HG03175 (cell line): Measurements from ENCODE around the gene RTN3.
"Not testable (repeated sequence)": the region's sequence is repeated elsewhere in the genome, so short reads cannot be mapped to it uniquely, and the experiment has no call there.

Experiments
- ATAC-seq: cut with Tn5 transposase; IDR thresholded peaks from one replicate; pipeline ENCODE4 v1.9.1; 2021; ENCODE audit warnings: mild to moderate bottlenecking, moderate library complexity; ENCODE audit not compliant: unreplicated experiment

Gene RTN3, protein sequence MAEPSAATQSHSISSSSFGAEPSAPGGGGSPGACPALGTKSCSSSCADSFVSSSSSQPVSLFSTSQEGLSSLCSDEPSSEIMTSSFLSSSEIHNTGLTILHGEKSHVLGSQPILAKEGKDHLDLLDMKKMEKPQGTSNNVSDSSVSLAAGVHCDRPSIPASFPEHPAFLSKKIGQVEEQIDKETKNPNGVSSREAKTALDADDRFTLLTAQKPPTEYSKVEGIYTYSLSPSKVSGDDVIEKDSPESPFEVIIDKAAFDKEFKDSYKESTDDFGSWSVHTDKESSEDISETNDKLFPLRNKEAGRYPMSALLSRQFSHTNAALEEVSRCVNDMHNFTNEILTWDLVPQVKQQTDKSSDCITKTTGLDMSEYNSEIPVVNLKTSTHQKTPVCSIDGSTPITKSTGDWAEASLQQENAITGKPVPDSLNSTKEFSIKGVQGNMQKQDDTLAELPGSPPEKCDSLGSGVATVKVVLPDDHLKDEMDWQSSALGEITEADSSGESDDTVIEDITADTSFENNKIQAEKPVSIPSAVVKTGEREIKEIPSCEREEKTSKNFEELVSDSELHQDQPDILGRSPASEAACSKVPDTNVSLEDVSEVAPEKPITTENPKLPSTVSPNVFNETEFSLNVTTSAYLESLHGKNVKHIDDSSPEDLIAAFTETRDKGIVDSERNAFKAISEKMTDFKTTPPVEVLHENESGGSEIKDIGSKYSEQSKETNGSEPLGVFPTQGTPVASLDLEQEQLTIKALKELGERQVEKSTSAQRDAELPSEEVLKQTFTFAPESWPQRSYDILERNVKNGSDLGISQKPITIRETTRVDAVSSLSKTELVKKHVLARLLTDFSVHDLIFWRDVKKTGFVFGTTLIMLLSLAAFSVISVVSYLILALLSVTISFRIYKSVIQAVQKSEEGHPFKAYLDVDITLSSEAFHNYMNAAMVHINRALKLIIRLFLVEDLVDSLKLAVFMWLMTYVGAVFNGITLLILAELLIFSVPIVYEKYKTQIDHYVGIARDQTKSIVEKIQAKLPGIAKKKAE

DNA sequence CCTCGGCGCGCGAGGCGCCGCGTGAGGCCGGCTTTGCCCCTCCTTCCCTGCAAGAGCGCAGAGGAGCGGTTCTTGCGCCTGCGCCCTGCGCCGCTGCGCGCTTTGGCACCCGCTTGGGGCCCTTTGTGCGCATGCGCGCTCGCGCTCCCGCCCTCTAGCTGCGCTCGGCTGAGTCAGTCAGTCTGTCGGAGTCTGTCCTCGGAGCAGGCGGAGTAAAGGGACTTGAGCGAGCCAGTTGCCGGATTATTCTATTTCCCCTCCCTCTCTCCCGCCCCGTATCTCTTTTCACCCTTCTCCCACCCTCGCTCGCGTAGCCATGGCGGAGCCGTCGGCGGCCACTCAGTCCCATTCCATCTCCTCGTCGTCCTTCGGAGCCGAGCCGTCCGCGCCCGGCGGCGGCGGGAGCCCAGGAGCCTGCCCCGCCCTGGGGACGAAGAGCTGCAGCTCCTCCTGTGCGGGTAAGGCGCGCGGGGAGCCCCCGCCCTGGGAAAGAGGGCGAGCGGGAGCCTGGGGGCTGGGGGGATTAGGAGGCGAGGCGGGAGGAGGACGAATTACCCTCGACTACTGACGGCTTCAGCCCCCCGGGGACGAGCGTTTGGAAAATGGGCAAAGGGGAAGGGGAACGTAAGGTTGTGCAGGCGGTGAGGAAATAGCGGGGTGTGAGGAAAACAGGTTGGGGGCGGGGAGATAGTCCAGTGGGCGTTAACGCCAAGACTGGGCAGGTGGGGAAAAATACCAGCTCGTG lies at the start of gene RTN3:
TSS of gene RTN3 (plus strand) at position 180 of the 745 bp plus-strand sequence. CDS start at position 317, 137 bp downstream.
- ATAC-seq = peak; percentile 88

DNA sequence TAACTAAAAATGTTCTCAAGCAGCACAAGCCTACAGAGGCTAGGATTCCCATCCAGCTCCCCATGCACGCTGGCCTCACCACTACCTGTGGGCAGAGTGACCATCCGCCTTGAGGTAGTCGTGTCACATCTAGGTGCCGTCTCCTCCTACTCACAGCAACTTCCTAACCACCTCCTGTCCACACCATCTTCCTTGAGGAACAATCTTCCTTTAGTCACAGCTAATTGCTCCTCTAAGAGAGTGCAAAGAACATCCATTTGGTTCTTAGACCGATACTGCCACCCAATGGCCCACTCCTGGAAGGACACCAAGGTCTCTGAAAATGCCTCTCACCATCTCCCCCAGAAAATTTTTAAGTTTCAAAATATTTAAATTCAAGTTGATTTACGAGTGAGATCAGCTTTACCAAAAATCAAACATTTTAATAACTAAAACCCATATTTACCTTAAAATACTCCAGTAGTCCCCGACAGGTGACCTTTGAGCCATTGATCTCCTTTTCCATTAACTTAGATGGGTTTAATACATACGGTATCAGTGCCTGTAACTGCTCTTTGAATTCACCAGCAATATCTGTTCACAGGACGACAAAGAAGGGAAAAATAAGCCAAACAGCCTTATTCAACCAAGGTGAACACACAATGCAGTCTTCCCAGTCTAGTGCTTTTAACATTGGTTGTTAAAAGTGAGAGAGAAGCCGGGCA lies 45.4 kb upstream of the RTN3 start:
- no peak for ATAC-seq

DNA sequence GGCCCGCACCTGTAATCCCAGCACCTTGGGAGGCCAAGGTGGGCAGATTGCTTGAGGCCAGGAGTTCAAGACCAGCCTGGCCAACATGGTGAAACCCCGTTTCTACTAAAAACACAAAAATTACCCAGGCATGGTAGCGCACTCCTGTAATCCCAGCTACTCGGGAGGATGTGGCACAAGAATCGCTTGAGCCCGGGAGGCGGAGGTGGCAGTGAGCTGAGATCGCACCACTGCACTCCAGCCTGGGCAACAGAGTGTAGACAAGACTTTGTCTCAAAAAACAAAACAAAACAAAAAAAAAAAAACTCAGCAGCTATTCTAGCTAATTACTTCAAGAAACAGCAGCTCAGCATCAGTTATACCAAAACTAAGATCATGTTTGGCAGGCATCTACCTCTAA lies 42.9 kb upstream of the RTN3 start:
- not testable (repeated sequence) for ATAC-seq

DNA sequence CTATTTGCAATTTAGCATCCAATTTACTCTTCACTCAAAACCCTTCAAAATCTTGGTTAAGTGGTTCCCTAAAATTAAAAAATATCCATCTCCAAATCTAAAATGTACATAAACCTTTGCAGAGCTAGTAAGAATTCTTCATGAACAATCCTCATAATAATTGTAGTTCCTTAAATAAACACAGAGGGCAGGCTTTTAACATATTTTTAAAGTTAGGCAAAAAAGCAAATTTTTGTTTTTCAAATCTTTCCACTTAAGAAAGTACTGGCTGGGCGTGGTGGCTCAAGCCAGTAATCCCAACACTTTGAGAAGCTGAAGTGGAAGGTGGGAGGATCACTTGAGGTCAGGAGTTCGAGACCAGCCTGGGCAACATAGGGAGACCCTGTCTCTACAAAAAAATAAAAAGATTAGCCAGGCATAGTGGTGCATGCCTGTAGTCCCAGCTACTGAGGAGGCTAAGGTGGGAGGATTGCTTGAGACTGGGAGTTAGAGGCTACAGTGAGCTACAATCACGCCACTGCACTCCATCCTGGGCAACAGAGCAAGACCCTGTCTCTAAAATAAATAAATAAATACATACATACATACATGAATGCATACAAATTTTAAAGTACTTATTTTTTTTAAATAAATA lies 42.0 kb upstream of the RTN3 start:
- ATAC-seq = no peak

DNA sequence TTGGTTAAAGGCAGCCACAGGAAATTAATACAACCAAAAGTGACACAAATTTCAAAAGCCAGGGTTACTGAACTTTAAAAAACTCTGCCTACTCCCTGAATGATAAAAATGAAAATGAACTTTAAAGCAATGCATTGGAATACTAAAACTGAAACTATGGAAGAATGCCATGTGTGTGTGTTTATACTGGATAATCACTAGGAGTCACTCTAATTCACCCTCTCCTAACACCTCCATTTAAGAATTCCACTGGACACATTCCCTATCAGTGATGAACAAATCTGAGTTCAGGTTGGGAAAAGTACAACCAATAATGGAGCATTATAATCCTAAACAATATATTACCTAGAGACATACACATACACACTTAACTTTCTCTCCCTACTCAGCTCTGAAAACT lies 39.6 kb upstream of the RTN3 start:
- ATAC-seq = no peak

DNA sequence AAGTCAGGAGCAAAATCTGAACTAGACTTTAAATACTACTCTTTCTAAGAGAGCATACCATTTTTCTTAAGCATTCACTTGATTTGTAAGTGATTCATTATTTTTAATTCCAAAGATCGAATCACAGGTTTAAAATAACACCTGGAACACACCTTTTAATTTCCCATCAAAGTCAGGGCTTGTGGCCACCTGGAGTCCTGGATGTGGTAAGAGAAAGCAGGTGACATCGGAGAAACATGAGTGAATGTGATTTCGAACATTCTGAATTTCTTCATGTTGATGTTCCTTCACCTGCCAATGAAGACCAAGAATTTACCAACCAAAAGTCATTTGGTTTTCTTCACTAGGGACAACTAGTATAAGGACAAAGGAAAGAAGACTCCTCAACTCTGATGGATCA lies 38.1 kb upstream of the RTN3 start:
- no peak for ATAC-seq

DNA sequence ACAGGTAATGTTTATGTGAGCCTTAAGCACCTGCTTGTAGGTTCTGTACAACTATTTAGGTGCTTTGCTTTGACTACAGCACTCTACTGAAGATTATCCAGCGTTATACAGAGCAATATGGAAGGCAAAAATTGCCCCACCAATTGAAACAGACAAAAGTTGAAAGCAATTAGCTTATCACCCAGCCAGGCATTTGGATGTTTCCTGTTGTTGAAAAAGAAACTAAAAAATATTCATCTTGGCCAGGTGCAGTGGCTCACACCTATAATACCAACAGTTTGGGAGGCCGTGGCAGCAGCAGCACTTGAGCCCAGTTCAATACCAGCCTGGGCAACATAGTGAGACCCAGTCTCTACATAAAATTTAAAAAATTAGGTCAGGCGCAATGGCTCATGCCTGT lies 28.6 kb upstream of the RTN3 start:
- no peak for ATAC-seq

DNA sequence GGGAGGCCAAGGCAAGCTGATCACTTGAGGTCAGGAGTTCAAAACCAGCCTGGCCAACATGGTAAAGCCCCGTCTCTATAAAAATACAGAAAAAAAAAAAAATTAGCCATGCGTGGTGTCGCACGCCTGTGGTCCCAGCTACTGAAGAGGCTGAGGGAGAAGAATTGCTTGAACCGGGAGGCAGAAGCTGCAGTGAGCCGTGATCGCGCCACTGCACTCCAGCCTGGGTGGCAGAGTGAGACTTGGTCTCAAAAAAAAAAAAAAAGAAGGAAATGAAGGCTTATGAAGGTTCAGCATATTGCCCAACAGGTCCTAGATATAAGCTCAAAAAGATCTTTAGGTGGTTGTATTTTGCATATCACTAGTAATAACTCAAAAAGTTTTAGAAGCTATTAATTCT lies 20.3 kb upstream of the RTN3 start:
- no peak for ATAC-seq

DNA sequence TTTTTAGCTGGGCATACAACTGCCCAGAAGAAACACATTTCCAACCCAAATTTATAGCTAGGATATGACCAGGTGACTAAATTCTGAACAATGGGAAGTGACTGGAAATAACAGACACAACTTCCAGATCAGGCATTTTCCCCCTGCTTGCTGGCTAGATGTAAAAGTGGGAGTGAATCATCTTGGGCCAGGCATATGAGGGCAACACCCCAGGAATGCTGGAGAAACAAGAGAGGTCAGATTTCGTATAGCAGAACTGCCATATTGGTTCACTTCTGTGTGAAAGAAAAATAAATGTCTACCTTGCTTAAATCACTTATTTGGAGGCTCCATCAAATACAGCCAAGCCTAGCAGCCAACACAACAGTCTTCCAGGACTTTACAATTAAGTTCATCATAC lies 17.5 kb upstream of the RTN3 start:
- ATAC-seq = no peak

DNA sequence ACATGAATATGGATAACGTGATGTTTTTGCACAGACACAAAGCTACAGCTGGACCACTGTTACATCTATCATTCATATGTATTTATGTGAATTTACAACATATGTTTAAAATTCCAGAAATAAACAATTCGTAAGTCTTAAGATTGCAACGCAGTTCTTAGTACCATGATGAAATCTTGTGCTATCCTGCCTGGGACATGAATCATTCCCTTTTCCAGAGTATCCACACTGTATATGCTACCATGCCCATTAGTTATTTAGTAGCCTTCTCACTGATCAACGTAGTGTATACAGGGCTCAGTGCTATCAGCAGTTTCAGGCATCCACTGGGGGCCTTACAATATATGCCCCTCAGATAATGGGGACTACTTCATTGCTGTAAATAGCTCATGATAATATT lies 14.4 kb upstream of the RTN3 start:
- ATAC-seq = no peak

DNA sequence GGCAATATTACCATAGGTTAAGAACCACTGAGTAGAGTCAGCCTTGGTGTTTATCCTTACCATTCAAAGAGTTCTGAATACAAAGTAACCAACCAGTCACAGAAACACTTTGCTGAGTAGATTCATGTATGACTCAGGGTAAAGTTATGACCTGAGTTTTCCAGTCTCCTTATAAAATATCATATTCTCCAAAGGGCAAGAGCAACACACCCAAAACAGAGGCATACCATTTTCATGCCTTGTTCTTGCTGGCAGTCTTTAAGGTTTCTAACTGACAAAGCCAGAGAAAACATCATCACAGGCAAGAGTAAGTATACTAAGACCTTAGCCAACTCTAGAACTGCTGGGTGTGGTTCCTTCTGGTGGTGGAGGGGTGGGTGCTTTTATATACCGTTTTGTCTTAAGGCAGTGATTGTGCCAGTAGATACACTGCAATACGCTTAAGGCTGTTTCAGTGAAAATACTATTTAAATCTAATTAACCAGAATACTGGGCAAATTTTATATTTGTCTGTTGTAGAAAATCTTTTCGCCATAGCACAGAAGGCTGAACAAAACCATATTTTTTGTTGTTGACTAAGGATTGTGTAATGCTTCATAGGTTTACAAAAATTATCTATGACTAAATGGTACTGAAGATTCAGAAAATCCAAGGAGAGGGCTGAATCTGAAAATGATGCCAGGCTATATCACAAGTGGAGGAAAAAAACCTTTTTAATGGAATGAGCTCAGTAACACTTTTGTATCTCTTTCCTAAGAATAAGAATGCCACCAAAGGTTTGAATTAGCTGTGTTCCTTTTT lies 13.1 kb upstream of the RTN3 start:
- no peak for ATAC-seq

DNA sequence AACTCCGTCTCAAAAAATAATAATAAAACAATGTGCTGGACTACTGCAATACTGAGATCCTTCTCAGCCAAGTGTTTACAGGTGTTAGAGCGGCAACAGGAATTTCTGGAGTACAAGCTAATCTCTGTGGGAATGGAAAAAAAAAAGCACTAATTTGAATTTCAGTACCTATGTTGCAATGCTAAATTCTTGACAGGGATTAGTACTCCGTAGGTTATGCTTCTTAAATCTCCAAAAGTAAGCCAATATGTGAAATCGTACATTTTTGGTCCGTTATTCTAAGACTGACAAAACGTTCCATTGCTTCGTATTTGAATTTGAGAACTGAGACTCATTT lies 11.2 kb upstream of the RTN3 start:
- ATAC-seq = no peak

DNA sequence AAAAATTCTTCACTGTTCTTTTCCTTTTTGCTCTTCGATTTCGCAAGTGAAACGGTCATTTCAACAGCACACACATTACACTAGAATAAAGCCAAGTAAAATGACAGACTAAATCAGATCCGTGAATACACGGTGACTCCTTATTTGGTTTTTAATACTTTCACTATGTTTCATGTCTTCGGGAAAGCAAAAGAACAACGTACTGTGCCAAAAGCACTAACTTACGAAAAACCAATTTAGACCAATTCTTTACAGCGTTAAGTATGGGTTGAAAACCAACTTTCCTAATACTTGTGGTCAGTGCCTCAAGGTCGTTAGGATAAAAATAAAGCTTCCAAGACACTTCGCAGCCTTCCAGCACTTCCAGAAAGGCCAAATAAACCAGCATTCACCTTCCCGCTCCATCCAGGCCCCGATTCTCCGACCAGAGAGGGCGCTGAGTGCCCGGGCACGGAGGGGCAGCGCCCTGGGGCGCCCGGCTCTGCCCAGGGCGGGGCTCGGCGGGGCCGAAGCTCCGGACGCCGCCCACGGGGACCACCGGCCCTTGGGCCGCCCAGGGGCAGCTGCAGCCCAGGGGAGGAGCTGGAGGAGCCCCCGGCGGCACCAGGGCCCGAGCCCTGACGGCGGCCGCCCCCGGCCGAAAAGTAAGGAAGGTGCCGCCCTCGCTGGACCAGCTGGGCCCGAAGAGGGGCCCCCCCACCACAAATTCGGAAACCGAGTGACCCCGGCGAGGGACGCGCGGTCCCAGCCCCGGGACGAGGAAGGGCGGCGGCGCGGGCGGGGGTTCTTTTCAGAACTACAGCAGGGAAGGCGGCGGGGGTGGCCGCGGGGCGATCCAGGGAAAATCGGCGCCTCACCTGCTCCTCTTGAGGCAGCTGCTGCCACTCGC lies 10.6 kb upstream of the RTN3 start:
- ATAC-seq = peak; percentile 29

DNA sequence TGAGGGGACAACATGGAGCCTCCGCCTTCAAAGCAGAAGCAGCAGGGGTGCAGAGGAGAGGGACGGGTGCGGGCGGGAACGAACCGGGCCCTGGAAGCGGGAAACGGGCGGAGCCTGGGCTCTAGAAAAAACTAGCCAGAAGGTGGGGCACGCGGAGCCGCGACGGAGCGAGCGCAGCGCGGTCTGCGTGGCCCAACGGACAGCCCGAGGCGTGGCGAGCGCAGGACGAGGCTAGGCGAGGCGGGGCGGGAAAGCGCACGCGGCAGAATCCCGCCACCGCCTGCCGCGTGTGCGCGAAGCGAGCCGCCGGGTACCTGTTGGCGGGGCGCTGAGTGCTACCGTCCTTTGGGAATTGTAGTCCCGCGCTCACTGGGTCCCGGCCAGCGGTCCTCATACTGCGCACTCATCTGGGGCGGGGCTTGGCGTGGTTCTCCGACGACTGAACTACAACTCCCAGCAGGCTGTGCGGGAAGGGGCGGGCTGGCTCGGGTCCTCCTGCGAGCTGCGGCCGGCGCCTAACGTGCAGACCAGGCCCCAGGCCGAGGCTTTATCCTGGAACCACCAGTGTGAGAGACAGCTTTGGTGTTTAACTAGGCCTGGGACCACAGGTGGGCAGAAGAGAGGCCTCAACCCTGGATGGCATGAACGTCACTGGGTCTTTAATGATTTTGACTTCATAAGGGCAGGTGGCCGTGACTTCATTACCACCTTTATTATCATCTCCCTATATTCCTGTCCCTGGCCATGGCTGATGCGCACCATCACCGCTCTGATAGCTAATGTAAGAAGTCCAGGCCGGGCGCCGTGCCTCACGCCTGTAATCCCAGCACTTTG lies 9.8 kb upstream of the RTN3 start, which contains the start of gene ATL3:
TSS of gene ATL3 (minus strand) at position 55 of the 834 bp plus-strand sequence. CDS start at position 14, 41 bp downstream.
- peak; percentile 93 for ATAC-seq

DNA sequence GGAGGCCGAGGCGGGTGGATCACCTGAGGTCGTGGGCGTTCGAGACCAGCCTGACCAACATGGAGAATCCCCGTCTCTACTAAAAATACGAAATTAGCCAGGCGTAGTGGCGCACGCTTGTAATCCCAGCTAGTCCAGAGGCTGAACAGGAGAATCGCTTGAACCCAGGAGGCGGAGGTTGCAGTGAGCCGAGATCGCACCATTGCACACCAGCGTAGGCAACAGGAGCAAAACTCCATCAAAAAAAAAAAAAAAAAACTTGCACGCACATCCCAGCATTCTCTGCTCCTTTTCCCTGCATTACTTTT lies 9.2 kb upstream of the RTN3 start:
- ATAC-seq = no peak

DNA sequence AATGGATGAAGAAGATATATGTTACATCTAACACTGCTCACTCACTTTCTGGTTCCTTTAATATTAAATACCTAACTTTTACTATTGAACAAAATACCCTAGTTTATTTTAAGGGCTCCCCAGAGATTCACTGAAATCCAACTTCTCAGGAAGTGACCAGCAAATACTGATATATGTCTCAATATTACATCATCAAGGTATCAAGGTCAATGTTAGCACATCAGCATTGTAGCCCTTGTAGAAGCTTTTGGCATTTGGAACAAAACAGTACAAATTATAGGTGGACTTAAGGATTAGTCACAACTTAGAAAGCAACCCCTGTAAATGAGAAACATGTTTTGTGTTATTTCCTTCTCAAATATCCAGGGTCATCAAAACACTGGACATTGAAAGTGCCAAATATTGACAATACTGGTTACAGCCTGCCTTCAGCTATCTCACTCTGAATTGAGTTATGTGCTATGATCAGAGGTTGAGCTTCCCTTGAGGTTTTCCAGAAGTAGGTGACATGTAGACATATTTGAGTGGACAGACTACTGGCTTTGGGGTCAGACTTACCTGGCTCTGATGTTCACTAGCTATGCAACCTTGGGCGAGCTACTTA lies 8.3 kb upstream of the RTN3 start:
- ATAC-seq = no peak

DNA sequence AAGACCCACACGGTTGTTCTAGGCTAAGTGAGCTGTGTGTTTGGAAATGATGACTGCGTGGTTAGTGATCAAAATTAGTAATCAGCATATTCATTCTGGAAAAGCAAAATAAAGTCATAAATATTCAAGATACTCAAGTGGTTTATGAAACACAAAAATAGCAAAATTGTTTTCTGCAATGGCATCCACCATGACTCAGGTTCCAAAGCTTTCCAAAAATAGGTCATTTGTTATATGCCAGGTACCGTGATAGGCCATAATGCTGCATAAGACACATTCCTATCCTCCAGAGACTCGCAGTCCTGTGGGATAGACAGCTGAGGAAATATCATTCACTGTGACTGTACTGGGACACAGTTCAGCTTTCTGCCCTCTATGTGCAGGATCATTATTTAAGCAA lies 7.7 kb upstream of the RTN3 start:
- ATAC-seq = no peak
